ENCODE measurements around the gene SNX25.

Gene SNX25

DNA sequence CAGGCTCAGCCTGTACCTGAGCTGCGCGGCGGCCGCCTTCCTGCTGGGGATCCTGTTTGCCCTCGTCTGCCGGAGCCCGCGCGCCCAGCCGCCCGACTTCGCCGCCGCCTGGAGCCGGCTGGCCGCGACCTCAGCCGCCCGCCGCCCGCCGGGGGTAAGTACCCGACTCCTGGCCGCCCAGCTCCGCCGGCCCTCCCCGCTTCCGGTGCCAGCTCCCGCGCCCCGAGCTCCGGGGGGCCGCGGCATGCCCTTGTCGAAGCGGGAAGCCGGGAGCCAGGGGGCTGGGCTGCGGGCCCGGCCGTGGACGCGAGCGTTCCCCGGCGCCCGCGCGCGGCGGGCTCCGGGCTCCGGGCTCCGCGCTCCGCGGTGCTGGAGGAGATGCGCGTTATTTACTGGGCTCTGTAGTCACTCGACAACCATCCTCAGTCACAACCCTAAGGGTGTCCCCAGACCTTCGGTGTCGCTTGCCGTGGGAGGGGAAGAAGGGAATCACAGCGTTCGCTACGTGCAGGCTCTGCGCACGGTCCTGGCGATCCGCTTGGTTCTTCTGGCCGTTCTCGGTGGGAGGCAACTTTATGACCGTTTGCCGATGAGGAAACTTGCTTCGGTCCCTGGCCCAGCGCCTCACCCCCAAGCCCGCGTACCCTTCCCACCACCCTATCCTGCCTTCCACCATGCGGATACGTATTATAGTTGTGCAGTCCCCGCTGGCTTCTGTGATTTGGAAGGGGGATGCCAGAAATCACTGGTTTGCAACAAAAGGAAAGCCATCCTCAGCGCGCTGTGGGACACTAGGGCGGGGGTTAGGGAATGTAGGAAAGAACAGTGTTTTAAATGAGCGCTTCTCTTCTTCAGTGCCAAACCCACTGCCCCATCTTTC lies 944 bp downstream of the SNX25 start:
- Histone ChIP-seq H3K4me3 (replicated peaks; ENCODE audit: low read depth, low read length) (peak overlapping the region; percentile 69), H3K27me3 (replicated peaks; ENCODE audit: control insufficient read depth, insufficient read depth, low read length) (no peaks in the 10 kb centered on the region), H3K36me3 (ENCODE audit: control insufficient read depth, insufficient read depth, low read length) (no peaks in the 10 kb centered on the region)
- DNase-seq (ENCODE audit: extremely low read depth, insufficient read length): peak; percentile 57
- TF ChIP-seq, protein P1, sequence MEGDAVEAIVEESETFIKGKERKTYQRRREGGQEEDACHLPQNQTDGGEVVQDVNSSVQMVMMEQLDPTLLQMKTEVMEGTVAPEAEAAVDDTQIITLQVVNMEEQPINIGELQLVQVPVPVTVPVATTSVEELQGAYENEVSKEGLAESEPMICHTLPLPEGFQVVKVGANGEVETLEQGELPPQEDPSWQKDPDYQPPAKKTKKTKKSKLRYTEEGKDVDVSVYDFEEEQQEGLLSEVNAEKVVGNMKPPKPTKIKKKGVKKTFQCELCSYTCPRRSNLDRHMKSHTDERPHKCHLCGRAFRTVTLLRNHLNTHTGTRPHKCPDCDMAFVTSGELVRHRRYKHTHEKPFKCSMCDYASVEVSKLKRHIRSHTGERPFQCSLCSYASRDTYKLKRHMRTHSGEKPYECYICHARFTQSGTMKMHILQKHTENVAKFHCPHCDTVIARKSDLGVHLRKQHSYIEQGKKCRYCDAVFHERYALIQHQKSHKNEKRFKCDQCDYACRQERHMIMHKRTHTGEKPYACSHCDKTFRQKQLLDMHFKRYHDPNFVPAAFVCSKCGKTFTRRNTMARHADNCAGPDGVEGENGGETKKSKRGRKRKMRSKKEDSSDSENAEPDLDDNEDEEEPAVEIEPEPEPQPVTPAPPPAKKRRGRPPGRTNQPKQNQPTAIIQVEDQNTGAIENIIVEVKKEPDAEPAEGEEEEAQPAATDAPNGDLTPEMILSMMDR (IDR thresholded peaks at IDR 0.05; ENCODE audit: insufficient read depth, low read length, poor library complexity, severe bottlenecking): no peak

DNA sequence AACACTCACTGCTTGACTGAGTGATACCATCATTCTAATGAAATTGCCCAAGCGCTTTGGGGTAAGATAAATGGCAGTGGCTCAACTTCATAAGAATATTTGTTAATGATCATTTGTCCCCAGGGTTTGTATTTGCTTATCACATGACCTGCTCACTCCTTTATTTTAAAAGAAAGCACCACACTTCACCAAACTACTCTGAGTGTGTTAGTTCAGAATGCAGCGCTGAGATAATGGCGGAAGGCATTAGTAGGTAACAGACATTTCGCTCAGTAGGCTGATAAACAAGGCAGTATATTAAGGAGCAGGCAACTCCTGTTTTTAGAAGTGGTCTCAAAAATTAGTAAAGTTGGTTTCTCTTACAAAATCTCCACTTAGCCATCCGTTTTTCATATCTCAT lies 1.6 kb downstream of the SNX25 start:
- Histone ChIP-seq H3K4me3 (replicated peaks; ENCODE audit: low read depth, low read length) (peak overlapping the region; percentile 69), H3K27me3 (replicated peaks; ENCODE audit: control insufficient read depth, insufficient read depth, low read length) (no peaks in the 10 kb centered on the region), H3K36me3 (ENCODE audit: control insufficient read depth, insufficient read depth, low read length) (no peaks in the 10 kb centered on the region)
- TF ChIP-seq, protein P1 (IDR thresholded peaks at IDR 0.05; ENCODE audit: insufficient read depth, low read length, poor library complexity, severe bottlenecking): no peak
- no peak for DNase-seq (ENCODE audit: extremely low read depth, insufficient read length)

DNA sequence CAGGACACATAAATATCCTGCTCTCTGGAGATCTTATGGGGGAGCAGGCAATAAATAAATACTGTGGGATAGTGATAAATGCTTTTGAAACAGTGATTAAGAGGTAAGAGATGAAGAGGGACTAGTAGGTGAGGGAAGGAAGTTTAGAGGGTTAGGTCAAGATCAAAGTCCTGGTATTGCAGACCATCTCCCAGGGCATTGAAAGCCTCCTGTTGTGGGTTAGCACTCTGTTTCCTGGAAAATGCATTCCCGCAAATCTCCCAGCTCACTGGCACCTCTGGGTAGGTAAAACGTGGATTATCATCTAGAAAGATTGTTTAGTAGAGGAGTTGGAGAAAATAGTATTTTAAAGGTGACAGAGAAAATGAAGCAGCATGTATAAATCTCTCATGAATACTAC lies 2.2 kb downstream of the SNX25 start:
- DNase-seq (ENCODE audit: extremely low read depth, insufficient read length): no peak
- Histone ChIP-seq H3K4me3 (replicated peaks; ENCODE audit: low read depth, low read length) (peak overlapping the region; percentile 69), H3K36me3 (ENCODE audit: control insufficient read depth, insufficient read depth, low read length) (no peaks in the 10 kb centered on the region), H3K27me3 (replicated peaks; ENCODE audit: control insufficient read depth, insufficient read depth, low read length) (no peaks in the 10 kb centered on the region)
- TF ChIP-seq, protein P1 (IDR thresholded peaks at IDR 0.05; ENCODE audit: insufficient read depth, low read length, poor library complexity, severe bottlenecking): no peak

GRCh38 chr4:185212581-185212980 lies 3.2 kb downstream of the SNX25 start:
- H3K4me3 ChIP-seq (replicated peaks; ENCODE audit: low read depth, low read length): peak overlapping the region; percentile 69
- no peaks in the 10 kb centered on the region; the same call in 1 of the 2 replicates for H3K36me3 ChIP-seq (ENCODE audit: control insufficient read depth, insufficient read depth, low read length)
- TF ChIP-seq, protein P1 (IDR thresholded peaks at IDR 0.05; ENCODE audit: insufficient read depth, low read length, poor library complexity, severe bottlenecking): no peak
- no peaks in the 10 kb centered on the region for H3K27me3 ChIP-seq (replicated peaks; ENCODE audit: control insufficient read depth, insufficient read depth, low read length)
- DNase-seq (ENCODE audit: extremely low read depth, insufficient read length): no peak

GRCh38 chr4:185213877-185214276 lies 4.5 kb downstream of the SNX25 start:
- TF ChIP-seq, protein P1 (IDR thresholded peaks at IDR 0.05; ENCODE audit: insufficient read depth, low read length, poor library complexity, severe bottlenecking): no peak
- peak overlapping the region; percentile 69 for H3K4me3 ChIP-seq (replicated peaks; ENCODE audit: low read depth, low read length)
- H3K36me3 ChIP-seq (ENCODE audit: control insufficient read depth, insufficient read depth, low read length): peaks cover 2% of the 10 kb centered on the region
- H3K27me3 ChIP-seq (replicated peaks; ENCODE audit: control insufficient read depth, insufficient read depth, low read length): no peaks in the 10 kb centered on the region
- peak; percentile 66 for DNase-seq (ENCODE audit: extremely low read depth, insufficient read length)

All from GM06990 (cell line).